GM18520 (cell line): Measurements from ENCODE around the gene SLC26A9.

ENCODE experiments used
- ATAC-seq: cut with Tn5 transposase; IDR thresholded peaks from one replicate; pipeline ENCODE4 v1.9.1; 2021; ENCODE audit not compliant: unreplicated experiment

Gene SLC26A9

GRCh38 chr1:205943245-205943644, at the start of gene SLC26A9:
TSS of gene SLC26A9 (minus strand) at chr1:205943456. CDS start at chr1:205935820, 7,636 bp downstream.
- ATAC-seq = no peak

GRCh38 chr1:205992218-205992882, 49.1 kb upstream of the SLC26A9 start:
- ATAC-seq = no peak

GRCh38 chr1:205991237-205991636, 48.0 kb upstream of the SLC26A9 start:
- ATAC-seq = no peak

GRCh38 chr1:205990226-205990625, 47.0 kb upstream of the SLC26A9 start:
- no peak for ATAC-seq

- ATAC-seq = no peak
Measured at GRCh38 chr1:205989786-205990185, 46.5 kb upstream of the SLC26A9 start.

- no peak for ATAC-seq
Measured at GRCh38 chr1:205988585-205988995, 45.3 kb upstream of the SLC26A9 start.

- no peak for ATAC-seq
Measured at GRCh38 chr1:205986861-205987260, 43.6 kb upstream of the SLC26A9 start.

- ATAC-seq = no peak
Measured at GRCh38 chr1:205986292-205986691, 43.0 kb upstream of the SLC26A9 start.

GRCh38 chr1:205985330-205986005, 42.2 kb upstream of the SLC26A9 start:
- ATAC-seq = no peak

GRCh38 chr1:205983925-205984725, 40.9 kb upstream of the SLC26A9 start:
- no peak for ATAC-seq

- ATAC-seq = no peak
Measured at GRCh38 chr1:205981257-205981656, 38.0 kb upstream of the SLC26A9 start.

GRCh38 chr1:205980237-205980870, 37.1 kb upstream of the SLC26A9 start:
- no peak for ATAC-seq

- ATAC-seq = no peak
Measured at GRCh38 chr1:205979301-205979700, 36.0 kb upstream of the SLC26A9 start.

- no peak for ATAC-seq
Measured at GRCh38 chr1:205978676-205979075, 35.4 kb upstream of the SLC26A9 start.

- no peak for ATAC-seq
Measured at GRCh38 chr1:205977402-205978014, 34.3 kb upstream of the SLC26A9 start.

- ATAC-seq = no peak
Measured at GRCh38 chr1:205976708-205977401, 33.6 kb upstream of the SLC26A9 start.

- no peak for ATAC-seq
Measured at GRCh38 chr1:205976036-205976435, 32.8 kb upstream of the SLC26A9 start.

- no peak for ATAC-seq
Measured at GRCh38 chr1:205975387-205975998, 32.2 kb upstream of the SLC26A9 start.

- ATAC-seq = no peak
Measured at GRCh38 chr1:205974712-205975111, 31.5 kb upstream of the SLC26A9 start.
